IMR-90 (cell line): ENCODE measurements around the gene MOB3A.

Source experiments
- MAFK ChIP-seq: IDR thresholded peaks from 2 replicates; pipeline ENCODE4 v1.6.1; 2012; ENCODE audit warnings: low read depth, low read length, improper control_type of control experiment
- TF ChIP-seq, protein P1 (sequence below): conservative IDR thresholded peaks from 2 replicates; pipeline ENCODE4 v1.5.1; 2012; ENCODE audit warnings: mild to moderate bottlenecking, low read depth, low read length, improper control_type of control experiment
- TF ChIP-seq, protein P2 (sequence below): fragments of 150-350 bp; IDR thresholded peaks from 2 replicates; pipeline ENCODE4 v1.6.1; 2016; ENCODE audit warnings: low read depth, mild to moderate bottlenecking, low read length, moderate library complexity, borderline replicate concordance

DNA sequence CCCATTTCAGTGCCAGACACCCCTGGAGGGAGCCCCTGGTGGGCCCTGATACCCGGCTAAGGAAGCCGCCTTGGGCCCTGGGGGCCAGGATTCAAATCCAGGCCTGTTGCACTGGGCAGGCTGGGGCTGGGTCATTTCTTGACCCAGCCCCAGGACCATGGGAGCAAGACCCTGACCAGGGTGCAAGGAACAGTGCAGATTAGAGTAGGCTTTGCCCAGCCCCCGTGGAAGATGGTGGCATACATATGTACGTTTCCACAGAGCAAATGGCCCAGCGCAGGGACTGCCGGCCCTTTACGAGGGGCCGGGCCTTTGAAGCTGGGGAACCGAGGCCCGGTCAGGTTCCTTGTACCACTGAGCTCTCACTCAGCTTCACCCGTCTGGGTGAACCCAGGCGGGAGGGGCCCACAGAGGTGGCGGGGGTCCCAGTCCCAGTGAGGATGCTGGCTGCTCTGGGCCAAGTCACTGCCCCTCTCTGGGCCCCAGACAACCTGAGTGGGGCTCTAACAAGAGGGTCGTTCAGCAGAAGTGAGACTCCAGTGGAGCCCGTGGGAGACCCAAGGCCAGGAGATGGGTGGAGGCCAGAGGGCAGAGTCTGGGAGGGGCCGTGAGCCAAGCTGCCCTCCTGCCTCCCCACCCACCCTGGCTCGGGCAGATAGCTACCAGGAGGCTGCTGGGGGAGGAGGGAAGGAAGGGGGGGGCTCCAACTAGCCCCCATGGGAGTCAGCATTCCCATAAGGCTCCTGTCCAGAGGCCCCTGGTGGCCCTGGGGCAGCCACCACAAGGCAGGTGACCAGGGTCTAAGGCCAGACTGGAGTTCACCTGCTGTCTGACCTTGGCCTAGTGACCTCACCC, 47.8 kb downstream of the MOB3A start:
- TF ChIP-seq, protein P1, sequence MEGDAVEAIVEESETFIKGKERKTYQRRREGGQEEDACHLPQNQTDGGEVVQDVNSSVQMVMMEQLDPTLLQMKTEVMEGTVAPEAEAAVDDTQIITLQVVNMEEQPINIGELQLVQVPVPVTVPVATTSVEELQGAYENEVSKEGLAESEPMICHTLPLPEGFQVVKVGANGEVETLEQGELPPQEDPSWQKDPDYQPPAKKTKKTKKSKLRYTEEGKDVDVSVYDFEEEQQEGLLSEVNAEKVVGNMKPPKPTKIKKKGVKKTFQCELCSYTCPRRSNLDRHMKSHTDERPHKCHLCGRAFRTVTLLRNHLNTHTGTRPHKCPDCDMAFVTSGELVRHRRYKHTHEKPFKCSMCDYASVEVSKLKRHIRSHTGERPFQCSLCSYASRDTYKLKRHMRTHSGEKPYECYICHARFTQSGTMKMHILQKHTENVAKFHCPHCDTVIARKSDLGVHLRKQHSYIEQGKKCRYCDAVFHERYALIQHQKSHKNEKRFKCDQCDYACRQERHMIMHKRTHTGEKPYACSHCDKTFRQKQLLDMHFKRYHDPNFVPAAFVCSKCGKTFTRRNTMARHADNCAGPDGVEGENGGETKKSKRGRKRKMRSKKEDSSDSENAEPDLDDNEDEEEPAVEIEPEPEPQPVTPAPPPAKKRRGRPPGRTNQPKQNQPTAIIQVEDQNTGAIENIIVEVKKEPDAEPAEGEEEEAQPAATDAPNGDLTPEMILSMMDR, result no peak
- TF ChIP-seq, protein P2, sequence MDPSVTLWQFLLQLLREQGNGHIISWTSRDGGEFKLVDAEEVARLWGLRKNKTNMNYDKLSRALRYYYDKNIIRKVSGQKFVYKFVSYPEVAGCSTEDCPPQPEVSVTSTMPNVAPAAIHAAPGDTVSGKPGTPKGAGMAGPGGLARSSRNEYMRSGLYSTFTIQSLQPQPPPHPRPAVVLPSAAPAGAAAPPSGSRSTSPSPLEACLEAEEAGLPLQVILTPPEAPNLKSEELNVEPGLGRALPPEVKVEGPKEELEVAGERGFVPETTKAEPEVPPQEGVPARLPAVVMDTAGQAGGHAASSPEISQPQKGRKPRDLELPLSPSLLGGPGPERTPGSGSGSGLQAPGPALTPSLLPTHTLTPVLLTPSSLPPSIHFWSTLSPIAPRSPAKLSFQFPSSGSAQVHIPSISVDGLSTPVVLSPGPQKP, result no peak
- no peak for TF ChIP-seq MAFK
